Neural cell (in vitro differentiated cells): Measurements from ENCODE around the gene TUBB4B. TPM values are rescaled to one million over a fixed set of nuclear protein-coding genes. Genes with fewer than 3 reads are reported as not detected.

Experiments
- H2AFZ ChIP-seq: fragments of 200-600, 300-800 bp; sonication (generic), shearing (Covaris generic); 2 replicates; pipeline ENCODE4 v1.6.0; 2014; ENCODE audit warnings: low read depth, mild to moderate bottlenecking, antibody characterized with exemption, low read length, moderate library complexity
- H3F3A ChIP-seq: fragments of 200-600 bp; shearing (Covaris generic); 2 replicates; pipeline ENCODE4 v1.6.1; 2016; ENCODE audit warnings: mild to moderate bottlenecking, moderate library complexity, mixed read lengths, antibody characterized with exemption, low read length; ENCODE audit not compliant: insufficient read depth, poor library complexity, severe bottlenecking
- H3K27ac ChIP-seq: fragments of 200-600, 300-800 bp; sonication (generic), shearing (Covaris generic); 2 replicates; pipeline ENCODE4 v1.5.1; 2014; ENCODE audit warnings: mild to moderate bottlenecking, low read length, moderate library complexity
- H3K27me3 ChIP-seq: fragments of 300-800, 200-600 bp; sonication (generic), shearing (Covaris generic); 2 replicates; pipeline ENCODE4 v1.6.0; 2014; ENCODE audit warnings: mild to moderate bottlenecking, low read depth, low read length, moderate library complexity; ENCODE audit not compliant: insufficient read depth
- H3K36me3 ChIP-seq: fragments of 300-800, 200-600 bp; sonication (generic), shearing (Covaris generic); 2 replicates; pipeline ENCODE4 v1.5.1; 2014; ENCODE audit warnings: mild to moderate bottlenecking, antibody characterized with exemption, low read length, moderate library complexity; ENCODE audit not compliant: insufficient read depth
- H3K4me2 ChIP-seq: fragments of 300-800, 200-600 bp; sonication (generic), shearing (Covaris generic); 2 replicates; pipeline ENCODE4 v1.6.0; 2014; ENCODE audit warnings: mild to moderate bottlenecking, low read length
- H3K4me3 ChIP-seq: fragments of 300-800, 200-600 bp; sonication (generic), shearing (Covaris generic); 2 replicates; pipeline ENCODE4 v1.5.1; 2014; ENCODE audit warnings: mild to moderate bottlenecking, low read length, moderate library complexity
- H3K79me2 ChIP-seq: fragments of 200-600 bp; shearing (Covaris generic); replicated peaks from 2 replicates; pipeline ENCODE4 v1.6.0; 2014; ENCODE audit warnings: mild to moderate bottlenecking, low read length, moderate library complexity; ENCODE audit not compliant: insufficient read depth
- H3K9ac ChIP-seq: fragments of 300-800, 200-600 bp; sonication (generic), shearing (Covaris generic); 2 replicates; pipeline ENCODE4 v1.6.1; 2016; ENCODE audit warnings: mild to moderate bottlenecking, low read length, mixed read lengths
- H3K9me2 ChIP-seq: fragments of 200-600 bp; shearing (Covaris generic); 2 replicates; pipeline ENCODE4 v1.6.1; 2016; ENCODE audit warnings: mild to moderate bottlenecking, low read length, mixed read lengths; ENCODE audit not compliant: insufficient read depth
- H3K9me3 ChIP-seq: fragments of 200-600, 300-800 bp; sonication (generic), shearing (Covaris generic); 2 replicates; pipeline ENCODE4 v1.6.1; 2016; ENCODE audit warnings: mild to moderate bottlenecking, mixed run types, low read length, moderate library complexity, mixed read lengths
- H4K20me1 ChIP-seq: fragments of 200-600 bp; shearing (Covaris generic); 2 replicates; pipeline ENCODE4 v1.6.1; 2016; ENCODE audit warnings: mild to moderate bottlenecking, mixed run types; ENCODE audit not compliant: insufficient read depth
- EP300 ChIP-seq: fragments of 450-650 bp; conservative IDR thresholded peaks from 2 replicates; pipeline ENCODE4 v1.6.1; 2014; ENCODE audit warnings: antibody characterized with exemption, mild to moderate bottlenecking, moderate library complexity; ENCODE audit not compliant: poor library complexity, severe bottlenecking
- EZH2 ChIP-seq: fragments of 200-600, 300-800 bp; shearing (Covaris generic), sonication (generic); IDR thresholded peaks from 2 replicates; pipeline ENCODE4 v1.6.1; 2014; ENCODE audit warnings: antibody characterized with exemption, low read length, borderline replicate concordance, mild to moderate bottlenecking; ENCODE audit not compliant: insufficient read depth, poor library complexity, severe bottlenecking
- MXI1 ChIP-seq: fragments of 450-650 bp; conservative IDR thresholded peaks from 2 replicates; pipeline ENCODE4 v1.6.1; 2014; ENCODE audit warnings: antibody characterized with exemption, mild to moderate bottlenecking; ENCODE audit not compliant: poor library complexity, severe bottlenecking
- POLR2AphosphoS5 ChIP-seq: IDR thresholded peaks from 2 replicates; pipeline ENCODE4 v1.6.1; 2012
- RAD21 ChIP-seq: fragments of 450-650 bp; conservative IDR thresholded peaks from 2 replicates; pipeline ENCODE4 v1.6.1; 2014; ENCODE audit warnings: antibody characterized with exemption, mild to moderate bottlenecking, moderate library complexity
- REST ChIP-seq: IDR thresholded peaks from 2 replicates; pipeline ENCODE4 v1.6.1; 2012; ENCODE audit warnings: borderline replicate concordance
- SMC3 ChIP-seq: fragments of 450-650 bp; conservative IDR thresholded peaks from 2 replicates; pipeline ENCODE4 v1.6.1; 2014; ENCODE audit warnings: antibody characterized with exemption, mild to moderate bottlenecking, moderate library complexity; ENCODE audit not compliant: poor library complexity
- TAF1 ChIP-seq: IDR thresholded peaks from 2 replicates; pipeline ENCODE4 v1.6.1; 2012; ENCODE audit warnings: low read depth
- polyA plus RNA-seq: library from polyadenylated mRNA; depleted of rRNA; stranded (reverse); fragments of >200 nt; gene quantifications from 2 replicates; pipeline ENCODE4 v1.2.3, GENCODE V29; 2014
- TF ChIP-seq, protein P1 (sequence below): fragments of 450-650 bp; IDR thresholded peaks from 2 replicates; pipeline ENCODE4 v1.5.1; 2014; ENCODE audit warnings: antibody characterized with exemption, mild to moderate bottlenecking, moderate library complexity; ENCODE audit not compliant: poor library complexity, severe bottlenecking

TUBB4B gene
- polyA plus RNA-seq, 1 donor from 2014 or later, result 60.3 TPM

- TF ChIP-seq POLR2AphosphoS5 (no peak), MXI1 (no peak), EZH2 (no peak), RAD21 (no peak), EP300 (no peak), REST (no peak), SMC3 (no peak), TAF1 (no peak)
- TF ChIP-seq, protein P1, sequence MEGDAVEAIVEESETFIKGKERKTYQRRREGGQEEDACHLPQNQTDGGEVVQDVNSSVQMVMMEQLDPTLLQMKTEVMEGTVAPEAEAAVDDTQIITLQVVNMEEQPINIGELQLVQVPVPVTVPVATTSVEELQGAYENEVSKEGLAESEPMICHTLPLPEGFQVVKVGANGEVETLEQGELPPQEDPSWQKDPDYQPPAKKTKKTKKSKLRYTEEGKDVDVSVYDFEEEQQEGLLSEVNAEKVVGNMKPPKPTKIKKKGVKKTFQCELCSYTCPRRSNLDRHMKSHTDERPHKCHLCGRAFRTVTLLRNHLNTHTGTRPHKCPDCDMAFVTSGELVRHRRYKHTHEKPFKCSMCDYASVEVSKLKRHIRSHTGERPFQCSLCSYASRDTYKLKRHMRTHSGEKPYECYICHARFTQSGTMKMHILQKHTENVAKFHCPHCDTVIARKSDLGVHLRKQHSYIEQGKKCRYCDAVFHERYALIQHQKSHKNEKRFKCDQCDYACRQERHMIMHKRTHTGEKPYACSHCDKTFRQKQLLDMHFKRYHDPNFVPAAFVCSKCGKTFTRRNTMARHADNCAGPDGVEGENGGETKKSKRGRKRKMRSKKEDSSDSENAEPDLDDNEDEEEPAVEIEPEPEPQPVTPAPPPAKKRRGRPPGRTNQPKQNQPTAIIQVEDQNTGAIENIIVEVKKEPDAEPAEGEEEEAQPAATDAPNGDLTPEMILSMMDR, result no peak
- peaks cover 14% of the 10 kb centered on the region for H3K79me2 ChIP-seq
These were observed 592 bp downstream of the TUBB4B start for GRCh38 chr9:137241490-137242268.

GRCh38 chr9:137242269-137243203 is 1.4 kb downstream of the TUBB4B start:
- no peaks in the 10 kb centered on the region for H3K9me3 ChIP-seq
- peaks cover 14% of the 10 kb centered on the region for H3K79me2 ChIP-seq
- no peak overlapping the region for H2AFZ ChIP-seq
- H4K20me1 ChIP-seq, result no peaks in the 10 kb centered on the region
- H3K9ac ChIP-seq, result peak overlapping the region; percentile 66
- H3K9me2 ChIP-seq, result no peaks in the 10 kb centered on the region
- peak overlapping the region; percentile 92 for H3K4me3 ChIP-seq
- no peak for TF ChIP-seq EZH2
- no peak for TF ChIP-seq SMC3
- TF ChIP-seq, protein P1, result no peak
- no peak for TF ChIP-seq MXI1
- no peak for TF ChIP-seq POLR2AphosphoS5
- TF ChIP-seq EP300, result no peak
- TF ChIP-seq REST, result no peak
- TF ChIP-seq TAF1, result no peak
- TF ChIP-seq RAD21, result no peak
- no peaks in the 10 kb centered on the region for H3K27me3 ChIP-seq
- H3K27ac ChIP-seq, result no peak overlapping the region
- peak overlapping the region; percentile 78 for H3K4me2 ChIP-seq
- H3K36me3 ChIP-seq, result no peaks in the 10 kb centered on the region
- H3F3A ChIP-seq, result no peaks in the 10 kb centered on the region

More at GRCh38 chr9:137241490-137242268, 592 bp downstream of the TUBB4B start:
- Histone ChIP-seq H3K27ac (no peak overlapping the region), H3K4me2 (peak overlapping the region; percentile 78), H3K36me3 (no peaks in the 10 kb centered on the region), H3K9ac (peak overlapping the region; percentile 66), H3K9me3 (no peaks in the 10 kb centered on the region), H4K20me1 (no peaks in the 10 kb centered on the region), H3F3A (no peaks in the 10 kb centered on the region), H3K9me2 (no peaks in the 10 kb centered on the region), H2AFZ (no peak overlapping the region), H3K4me3 (peak overlapping the region; percentile 92), H3K27me3 (no peaks in the 10 kb centered on the region)
